Endothelial cell (in vitro differentiated cells): ENCODE data around the gene UBQLN4. TPM values are rescaled to one million over a fixed set of nuclear protein-coding genes. Genes with fewer than 3 reads are reported as not detected.
A peak's percentile ranks its signal among the peaks of the same experiment; 100 is the strongest.

ENCODE experiments used
- DNase-seq: peaks from one replicate; pipeline ENCODE4 v3.0.0; 2021; ENCODE audit warnings: low spot score
- H3K27ac Mint-ChIP-seq: one replicate; pipeline ENCODE4 v1.8.0; 2021; ENCODE audit warnings: mixed read lengths, inconsistent platforms; ENCODE audit not compliant: unreplicated experiment
- H3K27me3 Mint-ChIP-seq: one replicate; pipeline ENCODE4 v1.8.0; 2021; ENCODE audit warnings: mild to moderate bottlenecking, moderate library complexity, mixed read lengths, inconsistent platforms; ENCODE audit not compliant: unreplicated experiment
- H3K36me3 Mint-ChIP-seq: one replicate; pipeline ENCODE4 v1.8.0; 2021; ENCODE audit warnings: mild to moderate bottlenecking, low read depth, mixed read lengths, inconsistent platforms; ENCODE audit not compliant: unreplicated experiment
- H3K4me1 Mint-ChIP-seq: one replicate; pipeline ENCODE4 v1.8.0; 2021; ENCODE audit warnings: mild to moderate bottlenecking, mixed read lengths, inconsistent platforms; ENCODE audit not compliant: unreplicated experiment
- H3K4me3 Mint-ChIP-seq: one replicate; pipeline ENCODE4 v1.8.0; 2021; ENCODE audit warnings: mild to moderate bottlenecking, mixed read lengths, inconsistent platforms; ENCODE audit not compliant: unreplicated experiment
- H3K9me3 Mint-ChIP-seq: one replicate; pipeline ENCODE4 v1.8.0; 2021; ENCODE audit warnings: mixed read lengths, inconsistent platforms; ENCODE audit not compliant: unreplicated experiment
- CTCF ChIP-seq: fragments of 200-600 bp; sonication (generic); IDR thresholded peaks from one replicate; pipeline ENCODE4 v1.5.0; 2021; ENCODE audit warnings: antibody characterized with exemption; ENCODE audit not compliant: unreplicated experiment
- total RNA-seq: library from RNA; stranded (reverse); fragmentation: NEBNext Ultra II Directional; extraction: Animal tissue kit (Norgen Biotek cat#: 25700); gene quantifications from one replicate; pipeline ENCODE4 v1.2.1, GENCODE V29; 2021; ENCODE audit not compliant: unreplicated experiment

UBQLN4 gene
- total RNA-seq, 1 donor from 2014 or later, result 47.6 TPM

- peaks cover 17% of the 10 kb centered on the region for H3K27me3 Mint-ChIP-seq
- TF ChIP-seq CTCF, result no peak
- H3K27ac Mint-ChIP-seq, result no peak overlapping the region
- peak overlapping the region; percentile 94 for H3K4me3 Mint-ChIP-seq
- H3K36me3 Mint-ChIP-seq, result peaks cover 16% of the 10 kb centered on the region
- no peak for DNase-seq
- no peaks in the 10 kb centered on the region for H3K9me3 Mint-ChIP-seq
- peaks cover 30% of the 10 kb centered on the region for H3K4me1 Mint-ChIP-seq
Observed at GRCh38 chr1:156056326-156056849, 2.8 kb upstream of the UBQLN4 start.

GRCh38 chr1:156055281-156056048 is 1.9 kb upstream of the UBQLN4 start:
- peak overlapping the region; percentile 52 for H3K27ac Mint-ChIP-seq
- no peak for TF ChIP-seq CTCF
- H3K36me3 Mint-ChIP-seq, result peaks cover 16% of the 10 kb centered on the region
- peak overlapping the region; percentile 94 for H3K4me3 Mint-ChIP-seq
- no peak for DNase-seq
- no peaks in the 10 kb centered on the region for H3K9me3 Mint-ChIP-seq
- peaks cover 30% of the 10 kb centered on the region for H3K4me1 Mint-ChIP-seq
- peaks cover 16% of the 10 kb centered on the region for H3K27me3 Mint-ChIP-seq

GRCh38 chr1:156054500-156055280 is 1.1 kb upstream of the UBQLN4 start, which contains the start of gene LAMTOR2:
LAMTOR2 (plus strand) TSS chr1:156054782; CDS start chr1:156054890, 108 bp downstream.
- DNase-seq, result peak; percentile 98
- TF ChIP-seq CTCF, result no peak
- H3K27ac Mint-ChIP-seq, result peak within 1 kb of the TSS; percentile 95
- no peaks in the 10 kb centered on the region for H3K9me3 Mint-ChIP-seq
- peaks cover 16% of the 10 kb centered on the region for H3K27me3 Mint-ChIP-seq
- H3K4me1 Mint-ChIP-seq, result peaks cover 31% of the 10 kb centered on the region
- peaks cover 19% of the 10 kb centered on the region for H3K36me3 Mint-ChIP-seq
- peak within 1 kb of the TSS; percentile 98 for H3K4me3 Mint-ChIP-seq

GRCh38 chr1:156052862-156053767 is 483 bp downstream of the UBQLN4 start:
- peak; percentile 8 for TF ChIP-seq CTCF
- peak; percentile 78 for DNase-seq
- Mint-ChIP-seq H3K9me3 (no peaks in the 10 kb centered on the region), H3K4me1 (peaks cover 31% of the 10 kb centered on the region), H3K4me3 (peak overlapping the region; percentile 98), H3K36me3 (peaks cover 20% of the 10 kb centered on the region), H3K27me3 (peaks cover 16% of the 10 kb centered on the region), H3K27ac (peak overlapping the region; percentile 79)
